Activated T-cell treated with anti-CD3 and anti-CD28 coated beads for 4 hours (primary cell): ENCODE data around the gene CYP20A1.
A peak's percentile ranks its signal among the peaks of the same experiment; 100 is the strongest.
"Not testable (repeated sequence)": the region's sequence is repeated elsewhere in the genome, so short reads cannot be mapped to it uniquely, and the experiment has no call there.

Source experiments
- DNase-seq: peaks from one replicate; pipeline ENCODE4 v3.0.0-alpha.2; 2020

Gene CYP20A1

GRCh38 chr2:203238704-203239526 lies at the start of gene CYP20A1:
CYP20A1 (plus strand) TSS chr2:203239018; CDS start chr2:203239063, 45 bp downstream.
- DNase-seq: peak; percentile 91

- DNase-seq: not testable (repeated sequence)
These were observed 48.3 kb upstream of the CYP20A1 start for GRCh38 chr2:203190547-203190946.

GRCh38 chr2:203191026-203191425 lies 47.8 kb upstream of the CYP20A1 start:
- DNase-seq: not testable (repeated sequence)

GRCh38 chr2:203191961-203192360 lies 46.9 kb upstream of the CYP20A1 start:
- no peak for DNase-seq

- no peak for DNase-seq
These were observed 43.3 kb upstream of the CYP20A1 start for GRCh38 chr2:203195331-203196036.

- no peak for DNase-seq
These were observed 38.0 kb upstream of the CYP20A1 start for GRCh38 chr2:203200866-203201265.

- DNase-seq: no peak
These were observed 37.4 kb upstream of the CYP20A1 start for GRCh38 chr2:203201426-203201825.

- DNase-seq: no peak
These were observed 29.3 kb upstream of the CYP20A1 start for GRCh38 chr2:203209538-203209937.

GRCh38 chr2:203225423-203226039 lies 13.3 kb upstream of the CYP20A1 start:
- DNase-seq: peak; percentile 10

GRCh38 chr2:203229674-203230073 lies 9.1 kb upstream of the CYP20A1 start:
- not testable (repeated sequence) for DNase-seq

GRCh38 chr2:203237346-203238238 lies 1.2 kb upstream of the CYP20A1 start:
- DNase-seq: no peak

GRCh38 chr2:203238292-203238703 lies 520 bp upstream of the CYP20A1 start:
- DNase-seq: no peak

- DNase-seq: no peak
These were observed 1.7 kb downstream of the CYP20A1 start for GRCh38 chr2:203240491-203240890.

- DNase-seq: no peak
These were observed 3.7 kb downstream of the CYP20A1 start for GRCh38 chr2:203242518-203242917.

GRCh38 chr2:203246646-203247045 lies 7.8 kb downstream of the CYP20A1 start:
- no peak for DNase-seq

- DNase-seq: no peak
These were observed 14.0 kb downstream of the CYP20A1 start for GRCh38 chr2:203252818-203253217.

GRCh38 chr2:203253422-203254095 lies 14.7 kb downstream of the CYP20A1 start:
- not testable (repeated sequence) for DNase-seq

GRCh38 chr2:203261326-203262159 lies 22.7 kb downstream of the CYP20A1 start:
- DNase-seq: no peak

GRCh38 chr2:203279288-203279687 lies 40.5 kb downstream of the CYP20A1 start:
- no peak for DNase-seq

- no peak for DNase-seq
These were observed 41.7 kb downstream of the CYP20A1 start for GRCh38 chr2:203280428-203281064.
